Measurements from ENCODE around the gene TGFA.

- no peak for TF ChIP-seq EZH2 (IDR thresholded peaks at IDR 0.05; ENCODE audit: low read length)
- TF ChIP-seq, protein P1, sequence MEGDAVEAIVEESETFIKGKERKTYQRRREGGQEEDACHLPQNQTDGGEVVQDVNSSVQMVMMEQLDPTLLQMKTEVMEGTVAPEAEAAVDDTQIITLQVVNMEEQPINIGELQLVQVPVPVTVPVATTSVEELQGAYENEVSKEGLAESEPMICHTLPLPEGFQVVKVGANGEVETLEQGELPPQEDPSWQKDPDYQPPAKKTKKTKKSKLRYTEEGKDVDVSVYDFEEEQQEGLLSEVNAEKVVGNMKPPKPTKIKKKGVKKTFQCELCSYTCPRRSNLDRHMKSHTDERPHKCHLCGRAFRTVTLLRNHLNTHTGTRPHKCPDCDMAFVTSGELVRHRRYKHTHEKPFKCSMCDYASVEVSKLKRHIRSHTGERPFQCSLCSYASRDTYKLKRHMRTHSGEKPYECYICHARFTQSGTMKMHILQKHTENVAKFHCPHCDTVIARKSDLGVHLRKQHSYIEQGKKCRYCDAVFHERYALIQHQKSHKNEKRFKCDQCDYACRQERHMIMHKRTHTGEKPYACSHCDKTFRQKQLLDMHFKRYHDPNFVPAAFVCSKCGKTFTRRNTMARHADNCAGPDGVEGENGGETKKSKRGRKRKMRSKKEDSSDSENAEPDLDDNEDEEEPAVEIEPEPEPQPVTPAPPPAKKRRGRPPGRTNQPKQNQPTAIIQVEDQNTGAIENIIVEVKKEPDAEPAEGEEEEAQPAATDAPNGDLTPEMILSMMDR (optimal IDR thresholded peaks at IDR 0.05 in 1 of 3, IDR thresholded peaks at IDR 0.05 in 1 of 3, conservative IDR thresholded peaks at IDR 0.05 in 1 of 3; ENCODE audit: extremely low read depth in 1 of 3, insufficient read depth in 2 of 3, low read length in 3 of 3), result peak; percentile 74 to 96 (median 81)
Observed at GRCh38 chr2:70553584-70554337, at the start of gene TGFA.
